IPS-11a (cell line): Measurements from ENCODE around the gene EPYC.

ENCODE experiments used
- H3K4me3 ChIP-seq: one replicate; pipeline ENCODE4 v1.5.1; 2013; ENCODE audit warnings: low read depth, low read length, control low read depth

EPYC gene

DNA sequence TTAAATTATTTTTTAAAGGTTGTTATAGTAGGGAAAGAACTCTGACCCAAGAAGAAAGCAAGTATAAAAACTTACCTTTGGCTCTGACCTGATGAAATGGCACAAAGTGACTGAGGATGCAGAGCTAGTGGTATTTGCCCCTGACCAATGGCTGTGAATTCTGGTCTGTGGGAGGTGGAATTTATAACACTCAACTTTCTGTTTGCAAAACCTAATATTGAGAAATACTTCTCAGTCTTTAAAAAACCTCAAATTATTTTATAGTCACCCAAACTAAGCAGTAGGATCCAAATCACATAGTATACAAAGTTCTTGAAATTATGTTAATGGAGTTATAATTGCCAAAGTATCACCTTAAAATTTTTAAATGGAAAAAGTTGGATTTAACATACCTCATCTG, at the start of gene EPYC:
Gene EPYC, minus strand, starts transcription at position 101 of the 400 bp plus-strand sequence. CDS start 2,407 bp downstream, outside the sequence.
- no peak within 1 kb of the TSS for H3K4me3 ChIP-seq

GRCh38 chr12:91053951-91054715, 49.4 kb upstream of the EPYC start:
- no peak overlapping the region for H3K4me3 ChIP-seq

- H3K4me3 ChIP-seq = no peak overlapping the region
Measured at GRCh38 chr12:91052026-91052425, 47.3 kb upstream of the EPYC start.

DNA sequence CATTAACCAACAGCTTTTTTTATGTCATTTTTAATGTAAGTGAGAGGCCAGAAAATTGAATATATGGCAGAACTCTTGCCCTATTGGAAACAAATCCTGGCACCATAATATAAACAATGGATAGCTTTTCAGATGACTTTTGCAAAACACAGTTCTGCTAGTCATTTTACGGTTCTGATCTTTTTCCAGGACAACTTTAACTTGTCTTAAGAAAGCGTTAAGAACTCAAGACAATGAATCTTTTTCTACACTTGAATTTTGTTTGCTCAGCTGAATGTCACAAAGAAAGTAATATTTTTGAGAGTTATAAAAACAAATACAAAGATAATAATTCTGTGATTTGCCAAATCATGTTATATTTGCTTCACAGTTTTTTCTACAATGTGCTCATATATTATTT, 39.8 kb upstream of the EPYC start:
- no peak overlapping the region for H3K4me3 ChIP-seq

GRCh38 chr12:91043408-91043807, 38.6 kb upstream of the EPYC start:
- no peak overlapping the region for H3K4me3 ChIP-seq

GRCh38 chr12:91040096-91040755, 35.5 kb upstream of the EPYC start:
- H3K4me3 ChIP-seq = no peak overlapping the region

DNA sequence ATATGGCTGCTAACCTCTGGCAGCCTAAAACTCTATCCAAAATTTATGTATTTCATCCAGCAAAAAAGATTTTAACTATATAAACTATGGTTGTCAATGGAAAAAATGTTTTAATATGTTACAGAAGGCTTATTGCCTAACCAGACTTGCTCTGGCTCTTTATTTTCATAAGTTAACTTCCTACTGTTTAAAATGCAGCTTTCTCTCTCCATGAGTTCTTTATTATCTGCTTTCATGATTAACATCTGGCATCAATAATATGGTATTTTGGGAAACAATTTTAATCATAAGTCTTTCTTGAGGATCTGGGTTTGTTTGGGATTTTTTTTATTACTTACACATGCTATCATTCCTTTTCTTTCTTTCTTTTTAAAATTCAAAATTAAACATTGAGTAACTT, 32.5 kb upstream of the EPYC start:
- no peak overlapping the region for H3K4me3 ChIP-seq

DNA sequence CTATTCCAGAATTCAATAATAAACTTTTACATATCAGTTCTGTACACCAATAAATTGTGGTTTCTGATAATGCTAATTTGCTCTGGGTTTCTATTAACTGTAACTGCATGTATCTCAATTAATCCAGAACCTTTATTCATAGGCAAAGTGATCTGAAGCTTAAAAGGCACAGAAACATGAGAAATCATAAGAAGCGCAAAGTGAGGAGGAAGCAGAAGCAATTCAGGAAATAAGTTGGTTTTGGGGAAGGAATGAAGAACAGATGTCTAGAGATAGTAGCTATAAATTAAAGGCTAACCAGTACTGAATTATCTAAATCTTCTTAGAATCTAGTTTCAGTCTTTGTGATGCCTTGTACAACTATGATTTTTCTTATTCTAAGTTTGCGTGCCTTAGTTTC, 28.5 kb upstream of the EPYC start:
- H3K4me3 ChIP-seq = no peak overlapping the region

- no peak overlapping the region for H3K4me3 ChIP-seq
Measured at GRCh38 chr12:91023326-91024004, 18.7 kb upstream of the EPYC start.

- H3K4me3 ChIP-seq = no peak overlapping the region
Measured at GRCh38 chr12:91021076-91021475, 16.3 kb upstream of the EPYC start.

- no peak overlapping the region for H3K4me3 ChIP-seq
Measured at GRCh38 chr12:91019455-91019854, 14.7 kb upstream of the EPYC start.

DNA sequence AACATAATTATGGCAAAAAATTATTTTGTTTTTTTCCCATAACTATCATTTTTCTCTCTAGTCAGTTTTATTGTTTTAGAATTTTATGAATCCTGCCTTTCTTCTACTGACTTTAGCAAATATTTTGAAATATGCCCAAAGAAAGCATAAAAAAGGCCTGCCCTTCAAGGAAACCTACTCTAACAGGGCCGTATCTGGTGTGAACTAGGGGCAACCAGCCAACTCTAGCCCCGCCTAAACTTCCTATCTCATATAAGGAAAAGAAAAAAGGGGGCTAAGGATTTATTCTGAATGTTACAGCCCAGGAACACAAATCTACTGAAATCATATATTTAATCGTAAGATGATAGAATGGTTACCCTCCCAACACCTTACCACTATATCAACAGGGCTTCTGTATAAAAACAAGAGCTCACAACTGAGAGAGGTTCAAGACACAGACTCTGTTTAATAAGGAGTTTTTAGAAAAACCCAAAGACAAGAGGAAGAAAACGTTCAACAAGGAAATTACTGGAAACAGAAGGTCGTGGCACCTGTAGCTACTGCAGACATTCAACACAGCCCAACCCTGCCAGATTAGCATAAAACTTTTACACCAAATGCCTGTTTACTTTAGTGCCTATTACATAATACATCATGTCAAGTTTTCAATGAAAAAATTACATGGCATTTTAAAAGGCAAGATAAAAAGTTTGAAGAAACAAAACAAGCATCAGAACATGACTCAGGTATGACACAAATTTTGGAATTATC, 12.9 kb upstream of the EPYC start:
- H3K4me3 ChIP-seq = no peak overlapping the region

DNA sequence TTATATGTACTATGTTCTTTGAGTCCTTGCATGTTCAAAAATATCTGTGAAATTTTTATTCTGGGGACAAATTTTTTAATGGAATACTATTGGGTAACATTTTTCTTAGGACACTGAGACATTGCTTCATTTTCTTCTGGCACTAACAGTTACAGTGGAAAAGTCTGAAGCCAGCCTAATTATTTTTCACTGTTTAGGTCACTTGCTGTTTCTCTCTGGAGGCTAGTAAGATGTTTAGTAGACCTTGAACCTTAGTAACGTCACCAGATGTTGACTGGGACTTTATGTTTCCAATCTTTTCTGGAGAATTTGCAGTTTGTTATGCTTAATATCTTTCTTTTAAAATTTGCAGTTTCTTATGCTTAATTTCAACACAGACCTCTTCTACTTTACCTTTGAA, 12.3 kb upstream of the EPYC start:
- no peak overlapping the region for H3K4me3 ChIP-seq

DNA sequence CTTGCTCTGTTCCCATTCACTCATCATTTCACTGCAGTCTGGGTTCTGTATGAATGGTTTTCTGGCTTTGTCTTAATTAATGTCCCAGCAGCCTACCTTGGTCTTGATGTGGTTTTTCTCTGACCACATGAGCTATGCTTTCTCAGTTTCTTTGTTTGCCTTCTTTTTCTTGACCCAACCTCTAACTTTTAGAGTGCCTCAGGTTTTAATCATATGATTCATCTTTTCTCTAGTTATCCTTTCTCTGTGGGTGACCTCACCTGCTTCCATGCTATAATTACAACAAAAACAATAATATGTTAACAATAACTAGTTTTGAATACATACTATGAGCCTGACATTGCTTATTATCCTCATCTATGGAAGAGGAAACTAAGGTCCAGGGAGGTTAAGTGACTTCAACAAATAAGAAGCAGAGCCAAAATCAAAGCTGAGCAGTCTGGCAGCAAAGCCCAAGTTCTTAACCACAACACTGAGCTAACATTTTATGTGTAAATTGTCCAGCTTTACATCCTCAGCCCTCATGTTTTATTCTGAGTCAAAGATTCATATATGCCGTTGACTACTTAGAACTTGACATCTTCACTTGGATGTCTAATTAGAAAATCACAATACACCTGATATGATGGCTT, 4.7 kb upstream of the EPYC start:
- H3K4me3 ChIP-seq = no peak overlapping the region

GRCh38 chr12:91007531-91008290, 2.9 kb upstream of the EPYC start:
- no peak overlapping the region for H3K4me3 ChIP-seq

- H3K4me3 ChIP-seq = no peak overlapping the region
Measured at GRCh38 chr12:91003737-91004136, 1.0 kb downstream of the EPYC start.

DNA sequence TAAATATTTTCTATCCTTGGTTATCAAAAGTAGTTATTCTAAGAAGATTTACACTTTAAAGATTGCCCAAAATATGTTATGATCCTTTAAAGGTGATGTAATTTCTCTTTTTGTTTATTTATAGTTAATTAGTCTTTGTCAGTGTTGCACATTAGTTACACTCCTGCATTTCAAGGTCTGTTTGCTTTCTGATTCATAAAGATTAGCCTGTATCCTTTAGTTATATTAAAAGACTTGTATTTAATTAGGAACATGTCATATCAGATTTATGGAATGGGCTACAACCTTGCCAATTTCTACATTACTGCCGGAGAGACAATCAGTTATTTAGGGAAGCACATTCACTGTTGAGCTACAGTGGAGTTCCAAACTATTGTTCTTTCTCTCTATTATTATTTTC, 3.5 kb downstream of the EPYC start:
- no peak overlapping the region for H3K4me3 ChIP-seq

DNA sequence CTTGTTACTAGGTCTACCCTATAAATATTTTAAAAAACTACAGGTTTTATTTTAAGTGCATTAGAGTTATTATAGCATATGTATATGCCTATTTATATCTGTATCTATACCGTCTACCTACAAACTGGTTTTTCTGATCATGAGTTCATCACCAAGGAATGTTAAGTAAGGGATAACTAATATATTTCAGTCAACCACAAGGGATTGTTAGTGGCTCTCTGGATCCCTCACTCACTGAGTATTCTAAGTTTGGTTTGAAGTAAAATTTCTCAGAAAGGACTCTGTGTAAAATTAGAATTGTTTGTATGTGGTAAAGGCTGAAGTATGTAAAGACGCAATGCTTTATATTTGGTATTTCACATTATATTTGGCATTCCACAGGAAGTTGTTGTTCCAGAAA, 4.8 kb downstream of the EPYC start:
- no peak overlapping the region for H3K4me3 ChIP-seq

DNA sequence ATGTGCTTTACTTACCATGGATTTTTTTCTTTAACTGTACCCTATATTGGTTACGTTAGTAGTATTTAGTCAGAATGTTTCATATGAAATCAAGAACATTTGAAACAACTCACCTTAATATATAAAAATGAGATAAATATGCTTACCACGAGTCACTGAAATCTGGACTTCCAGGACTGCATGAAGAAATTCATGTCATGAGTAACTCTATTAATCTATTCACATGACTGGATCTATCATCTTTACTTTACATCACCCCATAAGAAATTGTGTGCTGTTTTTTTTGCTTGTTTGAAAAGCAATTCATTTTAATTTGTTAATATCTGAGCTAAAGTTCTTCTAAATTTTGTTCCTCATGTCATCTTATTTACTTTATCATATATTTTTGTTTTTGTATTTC, 5.2 kb downstream of the EPYC start:
- H3K4me3 ChIP-seq = no peak overlapping the region

DNA sequence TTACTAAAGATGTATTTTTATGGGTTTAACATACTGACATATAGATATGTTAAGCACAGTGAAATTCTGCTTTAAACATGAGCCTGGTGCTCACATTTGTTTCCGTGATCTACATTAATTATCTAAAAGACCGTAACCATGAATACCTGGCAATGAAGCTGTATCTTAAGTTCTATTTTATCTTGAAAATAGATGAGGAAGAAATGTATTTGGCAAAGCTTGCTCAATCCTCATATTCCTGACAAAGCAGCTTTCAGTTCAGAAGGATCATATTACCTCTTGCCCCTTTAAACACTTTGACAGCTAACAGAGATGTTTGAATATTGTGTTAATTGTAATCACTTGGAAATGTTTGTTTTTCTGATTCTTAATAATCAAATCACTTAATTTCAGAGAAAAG, 9.8 kb downstream of the EPYC start:
- H3K4me3 ChIP-seq = no peak overlapping the region
